H1 (cell line): ENCODE data around the gene MDM1. TPM values are rescaled to one million over a fixed set of nuclear protein-coding genes. Genes with fewer than 3 reads are reported as not detected.

Experiments
- CTCF ChIA-PET: fragments of 300-600 bp; sonication (Branson Sonifier 250); formaldehyde crosslinking; loops from one replicate; lab custom pipeline; 2021; ENCODE audit not compliant: partially characterized antibody; lab: Charles Lee
- POLR2A ChIA-PET: fragments of 300-600 bp; sonication (Branson Sonifier 250); formaldehyde crosslinking; loops from one replicate; lab custom pipeline; 2021; ENCODE audit warnings: inconsistent platforms; ENCODE audit not compliant: partially characterized antibody; lab: Charles Lee
- DNase-seq, 2 experiments: peaks; one replicate each; pipeline versions ENCODE4 v3.0.0 to v3.0.0-alpha.2; 2010 to 2022; ENCODE audit warnings: low spot score in 2 of 2, low read depth in 1 of 2, mixed read lengths in 1 of 2
- FAIRE-seq: peaks from 2 replicates; lab custom pipeline; 2011; peaks lifted over from hg19 to GRCh38; lab: Jason Lieb, UNC
- H2AFZ ChIP-seq: 2 replicates; pipeline ENCODE4 v1.8.1; 2012; ENCODE audit warnings: low read length, inconsistent platforms
- H2AK5ac ChIP-seq: 2 replicates; pipeline ENCODE4 v1.6.1; 2013; ENCODE audit warnings: low read depth, low read length
- H2BK120ac ChIP-seq: replicated peaks from 2 replicates; pipeline ENCODE3; 2013; ENCODE audit warnings: low read depth, low read length, inconsistent platforms
- H2BK12ac ChIP-seq: 2 replicates; pipeline ENCODE4 v1.6.1; 2013; ENCODE audit warnings: low read depth, low read length
- H2BK15ac ChIP-seq: 2 replicates; pipeline ENCODE4 v1.6.1; 2013; ENCODE audit warnings: low read length
- H2BK20ac ChIP-seq: 2 replicates; pipeline ENCODE4 v1.6.1; 2013; ENCODE audit warnings: low read length
- H2BK5ac ChIP-seq: 2 replicates; pipeline ENCODE4 v1.6.1; 2013; ENCODE audit warnings: low read depth, low read length
- H3K14ac ChIP-seq: 2 replicates; pipeline ENCODE4 v1.6.1; 2013; ENCODE audit warnings: inconsistent platforms; ENCODE audit not compliant: insufficient read length
- H3K18ac ChIP-seq: 2 replicates; pipeline ENCODE4 v1.6.1; 2013; ENCODE audit warnings: low read length; ENCODE audit errors: extremely low read depth
- H3K23ac ChIP-seq: 2 replicates; pipeline ENCODE4 v1.6.1; 2013; ENCODE audit warnings: inconsistent platforms; ENCODE audit not compliant: insufficient read length
- H3K23me2 ChIP-seq: 2 replicates; pipeline ENCODE4 v1.6.1; 2013; ENCODE audit warnings: low read depth, low read length
- H3K27ac ChIP-seq: 2 replicates; pipeline ENCODE4 v1.6.1; 2011; ENCODE audit warnings: low read depth, low read length, inconsistent platforms
- H3K27me3 ChIP-seq, 4 experiments: replicated peaks in 1 of 4; 1 replicate in 1 of 4; 2 replicates in 3 of 4; pipeline versions ENCODE4 v1.6.1 to v1.8.1; 2011 to 2013; ENCODE audit warnings: low read length in 3 of 4, mild to moderate bottlenecking in 3 of 4, inconsistent platforms in 2 of 4, mixed read lengths in 2 of 4, moderate library complexity in 1 of 4; ENCODE audit not compliant: control insufficient read depth in 3 of 4, insufficient read depth in 3 of 4; ENCODE audit errors: extremely low read depth in 1 of 4
- H3K36me3 ChIP-seq, 4 experiments: 2 replicates each; pipeline versions ENCODE4 v1.6.1 to v1.8.1; 2011 to 2013; ENCODE audit warnings: mild to moderate bottlenecking in 4 of 4, low read length in 3 of 4, moderate library complexity in 2 of 4, control low read depth in 1 of 4, inconsistent platforms in 1 of 4; ENCODE audit not compliant: insufficient read depth in 4 of 4, control insufficient read depth in 2 of 4
- H3K4ac ChIP-seq: replicated peaks from 2 replicates; pipeline ENCODE3; 2013; ENCODE audit warnings: low read length, low read depth, mixed read lengths, inconsistent platforms; ENCODE audit not compliant: insufficient read length
- H3K4me1 ChIP-seq, 4 experiments: replicated peaks in 1 of 4; 1 replicate in 1 of 4; 2 replicates in 3 of 4; pipeline versions ENCODE4 v1.6.1 to v1.8.1; 2011 to 2013; ENCODE audit warnings: low read length in 3 of 4, inconsistent platforms in 2 of 4, mixed read lengths in 1 of 4; ENCODE audit not compliant: insufficient read depth in 4 of 4, control insufficient read depth in 3 of 4
- H3K4me2 ChIP-seq, 2 experiments: 2 replicates each; pipeline versions ENCODE4 v1.6.1 to v1.8.1; 2011 to 2013; ENCODE audit warnings: low read depth in 2 of 2, low read length in 2 of 2, control low read depth in 1 of 2, inconsistent platforms in 1 of 2, mild to moderate bottlenecking in 1 of 2; ENCODE audit not compliant: insufficient read depth in 1 of 2
- H3K4me3 ChIP-seq, 4 experiments: fragments of 200-600, 300-600 bp in 1 of 4; sonication (generic), shearing (Covaris generic), sonication (Bioruptor Twin) in 1 of 4; 2 replicates each; pipeline versions ENCODE4 v1.5.1 to v1.8.1; 2011 to 2016; ENCODE audit warnings: low read length in 4 of 4, low read depth in 3 of 4, control low read depth in 2 of 4, inconsistent platforms in 2 of 4, mild to moderate bottlenecking in 2 of 4, mixed read lengths in 1 of 4, moderate library complexity in 1 of 4; ENCODE audit not compliant: insufficient read depth in 2 of 4; ENCODE audit errors: extremely low read depth in 1 of 4
- H3K56ac ChIP-seq: replicated peaks from 2 replicates; pipeline ENCODE3; 2013; ENCODE audit warnings: low read depth, mild to moderate bottlenecking, mixed read lengths, low read length, inconsistent platforms; ENCODE audit not compliant: insufficient read length
- H3K79me1 ChIP-seq: 2 replicates; pipeline ENCODE4 v1.6.1; 2013; ENCODE audit warnings: low read depth, low read length, control low read depth
- H3K79me2 ChIP-seq, 2 experiments: 2 replicates each; pipeline versions ENCODE4 v1.6.1 to v1.8.1; 2012 to 2013; ENCODE audit warnings: low read length in 2 of 2, mild to moderate bottlenecking in 2 of 2, inconsistent platforms in 1 of 2; ENCODE audit not compliant: insufficient read depth in 2 of 2, control insufficient read depth in 1 of 2
- H3K9ac ChIP-seq, 4 experiments: replicated peaks in 1 of 4; 1 replicate in 1 of 4; 2 replicates in 3 of 4; pipeline versions ENCODE4 v1.6.1 to v1.8.1; 2011 to 2013; ENCODE audit warnings: low read depth in 3 of 4, low read length in 3 of 4, control low read depth in 2 of 4, mild to moderate bottlenecking in 2 of 4, moderate library complexity in 2 of 4, inconsistent platforms in 1 of 4; ENCODE audit errors: extremely low read depth in 1 of 4
- H3K9me3 ChIP-seq, 2 experiments: 2 replicates each; pipeline versions ENCODE4 v1.6.1 to v1.8.1; 2012 to 2013; ENCODE audit warnings: mild to moderate bottlenecking in 2 of 2, moderate library complexity in 2 of 2, control low read depth in 1 of 2, inconsistent platforms in 1 of 2, low read depth in 1 of 2, low read length in 1 of 2, mixed read lengths in 1 of 2; ENCODE audit not compliant: insufficient read depth in 2 of 2
- H4K20me1 ChIP-seq, 2 experiments: replicated peaks in 1 of 2; 2 replicates each; pipeline versions ENCODE3 to v1.8.1; 2011 to 2013; ENCODE audit warnings: inconsistent platforms in 2 of 2, low read length in 2 of 2, mild to moderate bottlenecking in 1 of 2; ENCODE audit not compliant: insufficient read depth in 2 of 2, control insufficient read depth in 1 of 2
- H4K5ac ChIP-seq: 2 replicates; pipeline ENCODE4 v1.6.1; 2013; ENCODE audit warnings: low read length, low read depth, mixed read lengths, inconsistent platforms; ENCODE audit not compliant: insufficient read length
- H4K8ac ChIP-seq: 2 replicates; pipeline ENCODE4 v1.8.0; 2013; ENCODE audit warnings: mild to moderate bottlenecking, moderate library complexity, low read length, inconsistent platforms; ENCODE audit not compliant: insufficient read depth; ENCODE audit errors: extremely low read depth
- H4K91ac ChIP-seq: replicated peaks from 2 replicates; pipeline ENCODE3; 2013; ENCODE audit warnings: low read length, mixed read lengths, inconsistent platforms; ENCODE audit not compliant: insufficient read length
- CHD2 ChIP-seq: IDR thresholded peaks from 2 replicates; pipeline ENCODE4 v1.6.1; 2012; ENCODE audit warnings: low read length, improper control_type of control experiment
- WGBS, 2 experiments: shearing (Covaris generic) in 1 of 2; methylation state at CpG; one replicate each; pipeline versions ENCODE4 v1.1.6 to v1.1.7; 2013 to 2015; ENCODE audit warnings: low lambda C conversion rate in 2 of 2, mixed read lengths in 2 of 2, inconsistent platforms in 1 of 2, low coverage in 1 of 2, missing lambda C conversion rate in 1 of 2; ENCODE audit not compliant: insufficient replicate concordance in 2 of 2, insufficient coverage in 1 of 2, insufficient read length in 1 of 2; ENCODE audit errors: extremely low coverage in 1 of 2, missing lambda C conversion rate in 1 of 2; 5-methylcytosine and 5-hydroxymethylcytosine counted together
- polyA plus RNA-seq, 7 experiments: library from polyadenylated mRNA; depleted of rRNA in 3 of 7; stranded (reverse) in 5 of 7; unstranded in 2 of 7; fragments of >200 nt in 5 of 7; fragments of 200-250 nt in 2 of 7; gene quantifications; 1 replicate in 5 of 7; 2 replicates in 1 of 7; 4 replicates in 1 of 7; pipeline versions ENCODE4 v1.2.1 to v1.2.3, GENCODE V29; 2011 to 2013; ENCODE audit warnings: missing spikeins in 2 of 7, mixed read lengths in 2 of 7
- total RNA-seq: library from RNA; stranded (reverse); fragmentation: NEBNext Ultra II Directional; extraction: Animal tissue kit (Norgen Biotek cat#: 25700); gene quantifications from 2 replicates; pipeline ENCODE4 v1.2.1, GENCODE V29; 2021

Gene MDM1
- total and polyA plus RNA-seq, 2 of the 8 experiments (the other 6 are each of a cell fraction or from before 2014, with no cell fraction given) = 3.1 to 10.7 TPM

- H3K4ac ChIP-seq = no peak overlapping the region
- no peaks in the 10 kb centered on the region for H3K23me2 ChIP-seq
- ChIA-PET POLR2A (no interaction called here), CTCF (no interaction called here)
- FAIRE-seq (no peak), DNase-seq (no peak)
- no peak overlapping the region for H2BK120ac ChIP-seq
- no peaks in the 10 kb centered on the region for H3K27me3 ChIP-seq
- no peak overlapping the region for H2AFZ ChIP-seq
- H2BK5ac ChIP-seq = no peak overlapping the region
- H3K14ac ChIP-seq = no peak overlapping the region
- H3K79me2 ChIP-seq = no peaks in the 10 kb centered on the region
- H4K8ac ChIP-seq = no peak overlapping the region
- H4K91ac ChIP-seq = no peak overlapping the region
- no peak overlapping the region for H3K23ac ChIP-seq
- H3K4me2 ChIP-seq = no peak overlapping the region
- TF ChIP-seq CHD2 = no peak
- no peak overlapping the region for H3K9ac ChIP-seq
- 92% methylated on average over 3 of the region's 3 CpGs; no CpG with 5 or more reads in 1 of the 2 experiments for WGBS, 2 experiments
- H4K5ac ChIP-seq = no peak overlapping the region
- H2BK20ac ChIP-seq = no peak overlapping the region
- no peak overlapping the region for H3K18ac ChIP-seq
- no peaks in the 10 kb centered on the region for H3K36me3 ChIP-seq
- H4K20me1 ChIP-seq = no peaks in the 10 kb centered on the region
- H3K56ac ChIP-seq = no peak overlapping the region
- H3K27ac ChIP-seq = no peak overlapping the region
- 0 out of 7 replicates have a peak, but pooled peaks cover 0 to 3% (median 0%) of the 10 kb centered on the region in 4 experiments for H3K4me1 ChIP-seq
- H3K9me3 ChIP-seq = no peaks in the 10 kb centered on the region
- no peak overlapping the region for H2AK5ac ChIP-seq
- H2BK15ac ChIP-seq = no peak overlapping the region
- H3K4me3 ChIP-seq = no peak overlapping the region
- no peaks in the 10 kb centered on the region for H3K79me1 ChIP-seq
- H2BK12ac ChIP-seq = no peak overlapping the region
Observed at GRCh38 chr12:68260153-68260552, 72.0 kb downstream of the MDM1 start.
